HEK293T (cell line): ENCODE measurements around the gene ASIC3.
"Not testable (repeated sequence)": the region's sequence is repeated elsewhere in the genome, so short reads cannot be mapped to it uniquely, and the experiment has no call there.

ENCODE experiments used
- CTCF ChIA-PET: fragments of 350-600 bp; formaldehyde crosslinking; extraction: SDS; loops from one replicate; lab custom pipeline; 2021; ENCODE audit warnings: antibody characterized with exemption, inconsistent platforms; lab: Yijun Ruan, JAX
- POLR2A ChIA-PET: fragments of 350-600 bp; formaldehyde crosslinking; extraction: SDS; loops from one replicate; lab custom pipeline; 2020; ENCODE audit warnings: antibody characterized with exemption, inconsistent platforms; lab: Yijun Ruan, JAX
- DNase-seq: peaks from one replicate; pipeline ENCODE4 v3.0.0; 2012; ENCODE audit warnings: mixed read lengths; ENCODE audit errors: extremely low spot score
- ARNT ChIP-seq: fragments of 450-650 bp; IDR thresholded peaks from 2 replicates; pipeline ENCODE4 v1.6.1; 2017; ENCODE audit warnings: mild to moderate bottlenecking
- BHLHE40 ChIP-seq: fragments of 450-650 bp; IDR thresholded peaks from 2 replicates; pipeline ENCODE4 v1.6.1; 2016; ENCODE audit warnings: mild to moderate bottlenecking, moderate library complexity, borderline replicate concordance
- CTBP1 ChIP-seq: fragments of 450-650 bp; IDR thresholded peaks from 2 replicates; pipeline ENCODE4 v1.6.1; 2016; ENCODE audit warnings: borderline replicate concordance
- ELF4 ChIP-seq: fragments of 450-650 bp; IDR thresholded peaks from 2 replicates; pipeline ENCODE4 v1.6.1; 2017; ENCODE audit warnings: antibody characterized with exemption
- FOXA1 ChIP-seq: fragments of 450-650 bp; IDR thresholded peaks from 2 replicates; pipeline ENCODE4 v1.6.1; 2016; ENCODE audit warnings: mild to moderate bottlenecking
- FOXK2 ChIP-seq: fragments of 450-650 bp; IDR thresholded peaks from 2 replicates; pipeline ENCODE4 v1.6.1; 2016; ENCODE audit warnings: mild to moderate bottlenecking
- FOXM1 ChIP-seq: fragments of 450-650 bp; IDR thresholded peaks from 2 replicates; pipeline ENCODE4 v1.6.1; 2017; ENCODE audit warnings: mild to moderate bottlenecking, borderline replicate concordance
- HDGF ChIP-seq: fragments of 450-650 bp; IDR thresholded peaks from 2 replicates; pipeline ENCODE4 v1.6.1; 2017; ENCODE audit warnings: antibody characterized with exemption, borderline replicate concordance
- L3MBTL2 ChIP-seq: fragments of 450-650 bp; conservative IDR thresholded peaks from 2 replicates; pipeline ENCODE4 v1.6.1; 2016; ENCODE audit warnings: mild to moderate bottlenecking
- PKNOX1 ChIP-seq: fragments of 450-650 bp; IDR thresholded peaks from 2 replicates; pipeline ENCODE4 v1.6.1; 2016
- SP1 ChIP-seq: fragments of 450-650 bp; IDR thresholded peaks from 2 replicates; pipeline ENCODE4 v1.6.1; 2017
- TARDBP ChIP-seq: fragments of 450-650 bp; IDR thresholded peaks from 2 replicates; pipeline ENCODE4 v1.6.1; 2016
- ZNF384 ChIP-seq: fragments of 450-650 bp; IDR thresholded peaks from 2 replicates; pipeline ENCODE4 v1.6.1; 2016

Gene ASIC3

GRCh38 chr7:151024435-151025056, 23.8 kb upstream of the ASIC3 start, which contains the start of gene ATG9B:
ATG9B (minus strand) TSS chr7:151024494; CDS start chr7:151024423, 71 bp downstream.
- POLR2A ChIA-PET, result no interaction called here
- DNase-seq, result no peak
- CTCF ChIA-PET, result no interaction called here
- TF ChIP-seq TARDBP, result no peak
- no peak for TF ChIP-seq ELF4
- no peak for TF ChIP-seq BHLHE40
- no peak for TF ChIP-seq ZNF384
- TF ChIP-seq PKNOX1, result no peak

GRCh38 chr7:151025924-151026671, 22.2 kb upstream of the ASIC3 start:
- CTCF ChIA-PET, result interaction anchor here (3.7 kb wide), 1 partner anchor 9 kb away, joined by 40 read pairs; no protein-coding TSS in a partner anchor
- POLR2A ChIA-PET, result interaction anchor here (2.0 kb wide), 1 partner anchor 55 kb away, joined by 4 read pairs; the partner anchor contains the start of gene FASTK
- TF ChIP-seq FOXM1, result no peak
- no peak for TF ChIP-seq FOXK2
- no peak for TF ChIP-seq CTBP1
- TF ChIP-seq SP1, result no peak
- TF ChIP-seq PKNOX1, result no peak
- TF ChIP-seq FOXA1, result no peak
- TF ChIP-seq L3MBTL2, result no peak
- TF ChIP-seq ARNT, result no peak
- TF ChIP-seq HDGF, result no peak
- no peak for TF ChIP-seq ZNF384
- DNase-seq, result no peak

- not testable (repeated sequence) for DNase-seq
- ChIA-PET POLR2A (interaction anchor here (1.4 to 2.4 kb wide), 7 partner anchors 31 to 95 kb away, joined by 4 to 15 read pairs (median 8); partner anchors contain the start of genes CDK5, FASTK, SLC4A2 and TMUB1), CTCF (interaction anchor here (0.8 to 3.7 kb wide), 3 partner anchors 9 to 84 kb away, joined by 3 to 40 read pairs (median 3); no protein-coding TSS in a partner anchor)
These were observed 21.3 kb upstream of the ASIC3 start for GRCh38 chr7:151026771-151027727.

DNA sequence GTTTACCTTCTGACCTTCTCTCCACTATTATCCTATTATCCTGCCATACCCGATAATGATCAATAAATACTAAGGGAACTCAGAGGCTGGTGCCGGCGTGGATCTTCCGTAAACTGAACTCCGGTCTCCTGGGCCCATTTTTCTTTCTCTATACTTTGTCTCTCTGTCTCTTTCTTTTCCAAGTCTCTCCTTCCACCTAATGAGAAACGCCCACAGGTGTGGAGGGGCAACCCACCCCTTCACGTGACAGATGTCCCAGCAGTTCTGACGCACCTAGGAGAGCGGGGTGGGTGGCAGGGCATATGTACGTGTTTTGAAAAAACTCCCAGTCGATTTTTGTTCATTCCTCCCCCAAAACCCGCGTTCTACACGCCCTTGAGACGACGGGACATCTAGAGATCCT, 20.6 kb upstream of the ASIC3 start:
- ChIA-PET POLR2A (interaction anchor here (0.8 to 2.4 kb wide), 21 partner anchors 9 to 199 kb away, joined by 3 to 30 read pairs (median 6); partner anchors contain the start of genes ABCF2, AGAP3, CDK5 and FASTK), CTCF (interaction anchor here (0.8 to 3.7 kb wide), 5 partner anchors 10 to 130 kb away, joined by 3 to 40 read pairs (median 3); no protein-coding TSS in a partner anchor)
- not testable (repeated sequence) for DNase-seq

DNA sequence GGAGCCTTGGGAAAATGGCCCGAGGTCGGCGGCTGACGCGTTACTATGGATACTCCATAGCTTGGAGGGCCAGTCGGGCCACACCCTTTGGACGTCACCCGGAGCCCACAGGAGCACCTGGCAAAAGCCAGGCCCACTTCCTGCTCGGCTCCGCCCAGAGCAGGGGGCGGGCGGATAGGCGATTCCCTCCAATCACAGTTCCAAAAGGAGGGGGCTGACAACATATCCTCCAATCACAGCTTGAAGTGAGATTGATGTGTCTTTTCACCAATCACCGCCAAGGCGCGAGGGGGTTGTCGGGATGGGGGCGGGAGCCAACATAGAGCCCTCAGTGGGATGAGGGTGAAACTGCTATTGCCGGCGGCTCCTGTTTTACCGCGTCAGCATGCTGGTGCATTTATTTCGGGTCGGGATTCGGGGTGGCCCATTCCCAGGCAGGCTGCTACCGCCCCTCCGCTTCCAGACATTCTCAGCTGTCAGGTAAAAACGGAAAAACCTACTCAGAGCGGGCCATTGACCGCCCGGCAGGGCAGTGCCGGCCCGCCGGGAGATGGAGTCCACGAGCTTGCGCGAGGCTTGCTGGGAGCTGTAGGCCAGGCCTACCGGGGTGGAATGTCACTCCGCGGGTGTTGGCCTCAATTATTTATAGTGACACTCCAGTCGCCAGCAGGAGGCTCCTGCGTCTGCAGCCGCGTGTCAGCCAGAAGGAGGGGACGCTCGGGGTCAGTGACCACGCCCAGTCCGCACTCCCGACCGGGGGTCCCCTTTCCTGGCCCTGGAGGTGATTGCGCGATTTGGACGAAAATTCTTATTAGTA, 20.0 kb upstream of the ASIC3 start, which contains the start of gene ABCB8:
TSS of gene ABCB8 (plus strand) at position 320 of the 817 bp plus-strand sequence. CDS start at position 386, 66 bp downstream.
- DNase-seq, result peak; percentile 100
- POLR2A ChIA-PET, result interaction anchor here (0.8 to 2.4 kb wide), 21 partner anchors 10 to 199 kb away, joined by 3 to 30 read pairs (median 6); partner anchors contain the start of genes ABCF2, AGAP3, CDK5 and FASTK
- CTCF ChIA-PET, result interaction anchor here (0.5 to 3.7 kb wide), 11 partner anchors 8 to 1882 kb away, joined by 3 to 40 read pairs (median 3); partner anchors contain the start of gene ASIC3
- TF ChIP-seq ARNT (no peak), L3MBTL2 (peak; percentile 76), ELF4 (peak; percentile 95), PKNOX1 (peak; percentile 99), FOXK2 (no peak)
